HG02610 (cell line): ENCODE data around the gene LCP2.

Experiments
- ATAC-seq: cut with Tn5 transposase; IDR thresholded peaks from one replicate; pipeline ENCODE4 v1.9.1; 2021; ENCODE audit warnings: mild to moderate bottlenecking, moderate library complexity; ENCODE audit not compliant: unreplicated experiment

LCP2 gene

GRCh38 chr5:170296935-170297588, 515 bp downstream of the LCP2 start:
- peak; percentile 58 for ATAC-seq

- ATAC-seq: no peak
Observed at GRCh38 chr5:170296036-170296934, 1.3 kb downstream of the LCP2 start.

DNA sequence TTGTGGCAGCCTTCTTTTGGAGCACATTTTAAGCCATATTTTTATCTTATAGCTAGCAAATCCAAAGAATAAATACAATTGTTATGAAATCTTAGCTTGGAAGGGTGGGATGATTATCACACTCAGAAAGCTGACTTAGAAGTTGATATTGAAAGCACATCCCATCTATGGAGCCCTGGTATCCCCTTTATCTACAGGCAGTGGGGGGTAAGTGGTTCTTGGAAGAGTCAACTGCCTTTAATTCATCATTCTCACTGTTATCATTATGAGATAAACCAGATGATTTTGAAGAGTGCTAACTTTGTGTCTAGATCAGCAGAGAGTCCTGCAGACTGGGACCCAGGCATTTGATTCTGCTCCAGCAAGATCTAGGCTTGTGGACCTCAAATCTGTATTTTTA, 3.0 kb downstream of the LCP2 start:
- ATAC-seq: no peak

DNA sequence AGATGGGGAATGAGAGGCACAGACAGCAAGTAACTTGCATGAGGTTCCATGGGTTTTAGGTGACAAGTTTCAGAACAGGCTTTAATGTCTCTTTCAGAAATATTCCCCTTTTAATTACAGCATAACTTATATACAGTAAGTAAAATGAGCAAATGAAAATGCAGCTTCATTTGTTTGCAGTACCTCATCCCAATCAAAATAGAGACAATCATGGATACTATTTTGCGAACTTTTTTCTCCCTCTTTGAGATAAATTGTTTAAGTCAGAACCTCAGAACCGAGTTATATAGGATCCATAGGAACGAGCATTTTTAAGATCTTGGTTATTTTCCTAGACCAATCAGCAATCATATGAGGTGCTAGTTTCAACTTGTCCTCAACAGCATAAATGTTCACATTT, 3.5 kb downstream of the LCP2 start:
- no peak for ATAC-seq

GRCh38 chr5:170293273-170293672, 4.3 kb downstream of the LCP2 start:
- ATAC-seq: peak; percentile 80

- ATAC-seq: no peak
Observed at GRCh38 chr5:170292179-170293104, 5.1 kb downstream of the LCP2 start.

DNA sequence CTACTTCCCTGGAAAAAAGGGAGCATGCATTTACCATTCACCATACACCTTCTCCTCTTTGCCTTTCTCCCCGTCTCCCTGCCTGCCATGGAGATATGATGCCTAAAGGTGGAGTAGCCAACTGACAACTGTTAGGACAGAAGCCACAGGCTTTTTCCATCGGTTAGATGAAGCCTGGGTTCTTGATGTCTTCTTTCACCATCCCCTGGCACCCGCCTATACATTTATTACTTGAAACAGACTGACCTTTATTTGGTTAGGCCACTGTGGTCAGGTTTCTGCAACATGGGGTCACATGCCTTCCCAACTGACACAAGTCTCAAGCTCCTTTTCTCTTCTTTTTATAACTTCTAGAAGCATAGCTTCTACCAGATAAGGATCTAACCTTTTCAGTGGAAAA, 7.1 kb downstream of the LCP2 start:
- ATAC-seq: no peak

DNA sequence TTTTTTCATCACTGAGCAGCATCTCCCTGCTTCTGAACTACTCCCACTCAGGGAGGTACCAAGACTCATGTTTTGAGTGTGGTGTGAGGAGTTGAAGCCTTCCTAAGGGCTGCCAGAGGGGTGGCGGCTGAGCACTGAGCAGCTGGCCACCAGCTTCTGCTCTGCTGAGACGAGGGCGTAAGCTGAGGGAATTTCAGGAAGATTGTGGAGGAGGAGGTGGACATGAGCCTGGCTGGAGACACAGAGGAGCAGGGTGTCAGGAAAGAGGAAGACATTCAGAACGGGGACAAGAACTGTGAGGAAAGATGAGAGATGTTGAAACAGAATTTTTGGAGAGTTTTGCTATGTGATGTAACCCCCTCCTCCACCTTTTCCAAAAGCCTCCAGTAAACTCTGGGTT, 7.8 kb downstream of the LCP2 start:
- no peak for ATAC-seq

GRCh38 chr5:170289121-170289520, 8.5 kb downstream of the LCP2 start:
- ATAC-seq: no peak

GRCh38 chr5:170288551-170288950, 9.0 kb downstream of the LCP2 start:
- no peak for ATAC-seq

DNA sequence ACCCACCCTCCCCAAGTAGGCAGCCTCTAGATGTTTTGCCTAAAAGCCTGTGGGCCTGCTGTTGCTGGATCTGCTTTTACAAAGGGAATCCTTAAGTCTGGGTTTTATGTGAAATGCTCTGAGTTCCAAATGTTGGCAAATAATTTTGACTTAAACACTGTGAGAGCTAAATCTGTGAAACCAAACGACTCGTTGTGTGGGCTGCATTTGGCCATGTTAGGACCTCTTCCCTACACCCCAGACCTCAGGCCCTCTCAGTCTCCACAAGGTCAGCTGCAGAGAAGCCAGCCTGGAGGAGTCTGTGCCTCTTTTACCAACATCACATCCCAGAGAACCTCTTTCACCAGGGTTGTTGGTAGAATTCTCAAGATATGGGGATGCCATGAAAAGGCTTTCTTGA, 9.4 kb downstream of the LCP2 start:
- no peak for ATAC-seq

- no peak for ATAC-seq
Observed at GRCh38 chr5:170287532-170287931, 10.0 kb downstream of the LCP2 start.

- ATAC-seq: no peak
Observed at GRCh38 chr5:170286386-170286925, 11.1 kb downstream of the LCP2 start.

DNA sequence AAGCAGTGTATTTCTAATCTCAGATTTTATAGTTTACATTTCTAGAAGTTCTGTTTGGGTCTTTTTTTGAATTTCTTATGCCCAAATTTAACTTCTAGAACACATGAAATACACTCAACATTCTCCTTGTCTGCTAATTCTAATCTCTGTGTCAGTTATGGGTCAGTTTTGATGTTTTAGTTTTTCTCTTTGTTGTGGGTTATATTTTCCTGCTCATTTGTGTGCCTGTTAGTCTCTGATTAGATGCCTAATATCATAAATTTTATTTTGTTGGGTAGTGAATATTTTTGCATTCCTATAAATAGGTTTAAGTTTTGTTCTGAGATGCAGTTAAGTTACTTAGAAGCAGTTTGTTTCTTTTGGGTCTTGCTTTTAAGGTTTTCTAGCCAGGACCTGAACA, 12.4 kb downstream of the LCP2 start:
- ATAC-seq: no peak

- ATAC-seq: no peak
Observed at GRCh38 chr5:170284231-170284630, 13.3 kb downstream of the LCP2 start.

DNA sequence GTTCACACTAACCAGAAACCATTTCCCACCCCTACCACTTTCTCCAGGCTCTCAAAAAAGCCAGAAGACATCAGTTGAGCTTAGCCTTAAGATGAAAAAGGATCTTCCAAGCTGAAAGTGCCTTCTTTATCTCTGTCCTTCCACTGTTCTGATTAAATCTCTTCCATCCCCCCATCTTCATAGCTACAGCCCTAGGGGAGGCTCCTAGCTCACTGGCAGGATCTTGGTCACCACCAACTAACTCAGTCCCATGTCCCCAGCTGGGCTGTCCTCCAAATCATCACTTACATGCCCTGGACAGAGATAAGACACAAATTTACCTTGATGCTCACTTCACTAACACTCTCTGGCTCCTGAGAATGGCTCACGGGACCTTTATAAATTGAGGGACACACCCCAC, 14.3 kb downstream of the LCP2 start:
- ATAC-seq: no peak

DNA sequence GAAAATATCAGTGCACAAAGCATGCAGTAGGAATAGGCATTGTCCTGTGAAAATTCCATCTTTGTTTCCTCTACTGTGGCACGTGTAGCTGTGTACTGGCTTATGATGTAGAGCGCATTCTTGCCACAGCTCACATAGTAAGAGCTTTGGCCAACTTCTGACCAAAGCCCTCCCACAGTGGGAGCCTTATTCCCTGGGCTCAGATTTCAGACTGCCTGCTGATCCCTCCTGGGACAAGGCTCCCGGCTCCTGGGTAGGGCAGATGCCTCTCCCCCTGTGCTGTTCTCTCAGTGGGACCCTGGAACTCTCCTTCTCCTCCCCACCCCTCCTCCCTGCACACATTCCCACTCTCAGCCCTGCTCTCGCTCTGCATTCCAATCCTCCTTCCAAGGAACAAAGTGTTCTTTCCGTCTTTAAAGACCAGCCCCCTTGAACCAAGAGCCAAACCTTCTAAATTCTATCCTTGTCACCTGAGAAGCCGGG, 17.5 kb downstream of the LCP2 start:
- no peak for ATAC-seq

GRCh38 chr5:170279459-170279817, 18.1 kb downstream of the LCP2 start:
- no peak for ATAC-seq

GRCh38 chr5:170278611-170279458, 18.7 kb downstream of the LCP2 start:
- peak; percentile 81 for ATAC-seq

DNA sequence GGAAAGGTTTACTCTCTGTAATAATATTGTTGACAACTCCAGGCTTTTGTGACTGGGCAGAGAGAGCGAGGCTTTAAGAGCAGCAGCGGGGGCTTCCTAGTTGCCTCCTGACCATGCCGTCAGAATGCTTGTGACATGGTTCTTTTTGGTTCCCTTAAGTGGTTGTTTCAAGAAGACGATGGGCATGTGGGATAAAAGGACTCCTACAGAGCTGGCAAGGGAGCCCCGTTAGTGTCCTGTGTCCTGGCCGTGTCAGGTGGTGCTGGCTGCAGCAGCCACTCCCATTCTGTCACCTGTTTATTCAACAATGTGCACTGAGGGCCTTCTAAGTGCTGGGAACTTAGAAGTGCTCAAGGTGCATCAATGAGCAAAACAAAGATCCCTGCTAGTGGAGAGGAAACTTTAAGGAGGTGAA, 19.7 kb downstream of the LCP2 start:
- ATAC-seq: no peak
